Measurements from ENCODE around the gene PRMT9. TPM values are rescaled to one million over a fixed set of nuclear protein-coding genes. Genes with fewer than 3 reads are reported as not detected.

PRMT9 gene
- total RNA-seq, 4 donors from 2014 or later: 0.60 to 17.1 (median 4.8) TPM

- TF ChIP-seq POLR2AphosphoS5 (IDR thresholded peaks at IDR 0.05) (peak; percentile 62 to 87 (median 85)), POLR2A (IDR thresholded peaks at IDR 0.05) (peak; percentile 81), CTCF (IDR thresholded peaks at IDR 0.05) (peak in 2 of 5 experiments; percentile 8 to 25), EP300 (IDR thresholded peaks at IDR 0.05; ENCODE audit: low read depth) (no peak)
- H3K4me1 ChIP-seq: peaks cover 9 to 44% (median 29%) of the 10 kb centered on the region in 4 donors
- H3K36me3 ChIP-seq: no peaks in the 10 kb centered on the region
- H3K4me3 ChIP-seq: peak within 1 kb of the TSS; percentile 43 to 84 (median 76)
- peak; percentile 99 for DNase-seq
- in situ Hi-C loops (cut with MboI; ENCODE audit: low pct_ligation_motif_present in 1 of 4, low pct_unique_long_range_greater_than_20kb in 1 of 4, low sequenced_read_pairs in 3 of 4): no loop called here
- H3K9me3 ChIP-seq: no peaks in the 10 kb centered on the region
- intact Hi-C loops (cut with DNase I; ENCODE audit: low total_unique reads): loop anchor here (10.0 kb wide), 1 partner anchor 247 kb away; no protein-coding TSS in a partner anchor
- peak within 1 kb of the TSS; percentile 83 to 90 (median 86) for H3K27ac ChIP-seq
- WGBS, 2 donors (ENCODE audit: low coverage in 1 of 2): 0% methylated on average over 37 of the region's 37 CpGs; no CpG with 5 or more reads in 1 of the 2 donors
- no peaks in the 10 kb centered on the region for H3K27me3 ChIP-seq
Observed at GRCh38 chr4:147617173-147617840, 66.7 kb downstream of the PRMT9 start, which contains the start of gene TMEM184C. TSS of gene TMEM184C (plus strand) at chr4:147617397. CDS start at chr4:147617957, 560 bp downstream.

- no peaks in the 10 kb centered on the region for H3K27me3 ChIP-seq
- H3K27ac ChIP-seq: peak overlapping the region; percentile 83 to 90 (median 86)
- no peak for TF ChIP-seq EP300 (IDR thresholded peaks at IDR 0.05; ENCODE audit: low read depth)
- no peak for TF ChIP-seq POLR2AphosphoS5 (IDR thresholded peaks at IDR 0.05)
- no peak for TF ChIP-seq CTCF (IDR thresholded peaks at IDR 0.05)
- no peak for TF ChIP-seq POLR2A (IDR thresholded peaks at IDR 0.05)
- H3K4me3 ChIP-seq: peak overlapping the region in 3 of 4 donors; percentile 72 to 84 (median 79)
- no peaks in the 10 kb centered on the region for H3K9me3 ChIP-seq
- in situ Hi-C loops (cut with MboI; ENCODE audit: low pct_ligation_motif_present in 1 of 4, low pct_unique_long_range_greater_than_20kb in 1 of 4, low sequenced_read_pairs in 3 of 4) (no loop called here), intact Hi-C loops (cut with DNase I; ENCODE audit: low total_unique reads) (loop anchor here (10.0 kb wide), 1 partner anchor 248 kb away; no protein-coding TSS in a partner anchor)
- DNase-seq: no peak
- WGBS, 2 donors (ENCODE audit: low coverage in 1 of 2): 34 to 46% methylated on average over 3 to 6 of the region's 6 CpGs
- H3K36me3 ChIP-seq: no peaks in the 10 kb centered on the region
- peaks cover 9 to 42% (median 29%) of the 10 kb centered on the region in 4 donors for H3K4me1 ChIP-seq
Observed at GRCh38 chr4:147616849-147617172, 67.2 kb downstream of the PRMT9 start.

GRCh38 chr4:147610686-147611085, 73.3 kb downstream of the PRMT9 start:
- intact Hi-C loops (cut with DNase I; ENCODE audit: low total_unique reads) (loop anchor here (10.0 kb wide), 1 partner anchor 254 kb away; no protein-coding TSS in a partner anchor), in situ Hi-C loops (cut with MboI; ENCODE audit: low pct_ligation_motif_present in 1 of 4, low pct_unique_long_range_greater_than_20kb in 1 of 4, low sequenced_read_pairs in 3 of 4) (no loop called here)
- no peak for TF ChIP-seq CTCF (IDR thresholded peaks at IDR 0.05)
- no peak for TF ChIP-seq POLR2A (IDR thresholded peaks at IDR 0.05)
- no peak for TF ChIP-seq EP300 (IDR thresholded peaks at IDR 0.05; ENCODE audit: low read depth)
- TF ChIP-seq POLR2AphosphoS5 (IDR thresholded peaks at IDR 0.05): no peak
- no peak for DNase-seq
- Histone ChIP-seq H3K9me3 (no peaks in the 10 kb centered on the region), H3K36me3 (no peaks in the 10 kb centered on the region), H3K4me3 (no peak overlapping the region), H3K27me3 (peaks cover 4% of the 10 kb centered on the region), H3K4me1 (no peaks in the 10 kb centered on the region), H3K27ac (no peak overlapping the region)
- WGBS, 2 donors (ENCODE audit: low coverage in 1 of 2): 91 to 94% methylated on average over 1 of the region's 1 CpG

GRCh38 chr4:147607471-147607870, 76.5 kb downstream of the PRMT9 start:
- TF ChIP-seq EP300 (IDR thresholded peaks at IDR 0.05; ENCODE audit: low read depth) (no peak), POLR2AphosphoS5 (IDR thresholded peaks at IDR 0.05) (no peak), POLR2A (IDR thresholded peaks at IDR 0.05) (no peak), CTCF (IDR thresholded peaks at IDR 0.05) (no peak)
- Histone ChIP-seq H3K36me3 (no peaks in the 10 kb centered on the region), H3K4me1 (no peaks in the 10 kb centered on the region), H3K4me3 (no peak overlapping the region), H3K9me3 (no peaks in the 10 kb centered on the region), H3K27me3 (peaks cover 4% of the 10 kb centered on the region), H3K27ac (no peak overlapping the region)
- intact Hi-C loops (cut with DNase I; ENCODE audit: low total_unique reads) (no loop called here), in situ Hi-C loops (cut with MboI; ENCODE audit: low pct_ligation_motif_present in 1 of 4, low pct_unique_long_range_greater_than_20kb in 1 of 4, low sequenced_read_pairs in 3 of 4) (no loop called here)
- 57 to 87% methylated on average over 1 of the region's 1 CpG for WGBS, 2 donors (ENCODE audit: low coverage in 1 of 2)
- no peak for DNase-seq
